ENCODE data around the gene CAV1. TPM values are rescaled to one million over a fixed set of nuclear protein-coding genes. Genes with fewer than 3 reads are reported as not detected.

Gene CAV1
- total and polyA plus RNA-seq, 2 of the 13 experiments (the other 11 are each of a cell fraction or from before 2014, with no cell fraction given): 0.40 TPM; not detected in 1

DNA sequence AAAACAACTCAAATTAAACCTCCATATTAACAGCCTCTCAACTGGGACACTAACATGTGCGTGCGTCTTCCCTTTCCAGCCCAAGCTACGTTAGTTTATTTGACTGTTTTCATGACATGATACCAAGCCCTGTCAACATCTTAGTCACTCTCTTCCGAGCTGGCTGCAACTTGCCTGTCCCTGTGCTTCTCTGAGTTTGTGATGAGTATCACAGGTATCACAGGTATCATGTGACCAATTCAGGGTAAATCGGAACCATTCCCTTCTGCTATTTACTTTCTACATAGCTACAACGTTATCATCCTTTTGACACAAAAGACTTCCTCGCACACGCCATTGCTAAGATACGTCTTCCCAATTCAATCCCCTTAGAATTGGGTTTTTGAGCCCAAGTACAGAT, 70.2 kb downstream of the CAV1 start:
- Histone ChIP-seq H3K9ac (ENCODE audit: insufficient read depth, low read depth, low read length) (no peak overlapping the region), H3K4me3 (replicated peaks in 1 of 3; ENCODE audit: insufficient read depth in 1 of 3, low read depth in 2 of 3, low read length in 3 of 3) (no peak overlapping the region), H3K9me3 (ENCODE audit: low read length) (no peaks in the 10 kb centered on the region), H2AFZ (ENCODE audit: low read length) (no peak overlapping the region), H3K4me1 (ENCODE audit: insufficient read depth, low read length) (peaks cover 42% of the 10 kb centered on the region), H3K4me2 (ENCODE audit: low read depth, low read length) (no peak overlapping the region), H3K27ac (ENCODE audit: extremely low read length, insufficient read depth, low read length) (no peak overlapping the region), H3K36me3 (replicated peaks in 1 of 2; ENCODE audit: control insufficient read depth in 1 of 2, insufficient read depth in 2 of 2, low read length in 2 of 2) (no peaks in the 10 kb centered on the region), H4K20me1 (ENCODE audit: insufficient read depth, low read length) (no peaks in the 10 kb centered on the region), H3K27me3 (ENCODE audit: control insufficient read depth in 1 of 2, insufficient read depth in 2 of 2, low read length in 2 of 2) (0 out of 5 replicates have a peak, but pooled peaks cover 0 to 7% of the 10 kb centered on the region in 2 experiments), H3K79me2 (ENCODE audit: insufficient read depth, low read length) (no peaks in the 10 kb centered on the region)
- 65% methylated on average over 9 of the region's 9 CpGs for WGBS (ENCODE audit: low lambda C conversion rate)
- BruUV-seq (replicated peaks): no TSS peak
- ChIA-PET POLR2A (no interaction called here), CTCF (ENCODE audit: low intra/inter-chr PET ratio, low total read pairs) (no interaction called here)
- no peak for ATAC-seq
- in situ Hi-C loops (cut with HindIII; ENCODE audit: extremely low pct_ligation_motif_present, low pct_unique_long_range_greater_than_20kb) (no loop called here), intact Hi-C loops (cut with micrococcal nuclease; ENCODE audit: unreplicated experiment) (loop anchor here (5.0 to 10.0 kb wide), 2 partner anchors 192 to 520 kb away; no protein-coding TSS in a partner anchor)
- no peak for FAIRE-seq
- no peak for DNase-seq (ENCODE audit: low spot score)
- TF ChIP-seq ZSCAN30 (CRISPR knock-in tag; IDR thresholded peaks at IDR 0.05) (no peak), RELA (CRISPR knock-in tag; IDR thresholded peaks at IDR 0.05) (no peak), ZNF558 (CRISPR knock-in tag; IDR thresholded peaks at IDR 0.05; ENCODE audit: borderline replicate concordance) (no peak), ADNP (CRISPR knock-in tag; IDR thresholded peaks at IDR 0.05) (no peak), AHDC1 (CRISPR knock-in tag; IDR thresholded peaks at IDR 0.05; ENCODE audit: borderline replicate concordance) (no peak), ZBTB44 (CRISPR knock-in tag; IDR thresholded peaks at IDR 0.05) (no peak), ZNF572 (CRISPR knock-in tag; IDR thresholded peaks at IDR 0.05) (no peak), NR0B2 (CRISPR knock-in tag; IDR thresholded peaks at IDR 0.05) (no peak), ZNF136 (CRISPR knock-in tag; IDR thresholded peaks at IDR 0.05; ENCODE audit: low read depth) (no peak), ZNF24 (IDR thresholded peaks at IDR 0.05) (no peak), ZNF609 (CRISPR knock-in tag; IDR thresholded peaks at IDR 0.05; ENCODE audit: borderline replicate concordance) (no peak), HES4 (CRISPR knock-in tag; IDR thresholded peaks at IDR 0.05; ENCODE audit: borderline replicate concordance) (no peak)

Measured in HepG2 (cell line).